OCI-LY1 (cell line): ENCODE measurements around the gene SERHL2.
"Not testable (repeated sequence)": the region's sequence is repeated elsewhere in the genome, so short reads cannot be mapped to it uniquely, and the experiment has no call there.

Experiments used
- H2AFZ ChIP-seq: fragments of 200-600 bp; sonication (generic), shearing (Covaris generic); 2 replicates; pipeline ENCODE4 v1.6.0; 2014; ENCODE audit warnings: antibody characterized with exemption, mild to moderate bottlenecking, low read length
- H3F3A ChIP-seq: fragments of 200-600 bp; sonication (generic), shearing (Covaris generic); 2 replicates; pipeline ENCODE4 v1.6.0; 2014; ENCODE audit warnings: mild to moderate bottlenecking, antibody characterized with exemption, low read length, moderate library complexity; ENCODE audit not compliant: insufficient read depth
- H3K27ac ChIP-seq: fragments of 200-600 bp; sonication (generic); 2 replicates; pipeline ENCODE4 v1.5.1; 2014; ENCODE audit warnings: low read length, mixed run types, mild to moderate bottlenecking, low read depth; ENCODE audit not compliant: poor library complexity, severe bottlenecking
- H3K27me3 ChIP-seq: fragments of 200-600 bp; sonication (generic); 2 replicates; pipeline ENCODE4 v1.6.0; 2014; ENCODE audit warnings: antibody characterized with exemption, mild to moderate bottlenecking, low read length, moderate library complexity; ENCODE audit not compliant: insufficient read depth
- H3K36me3 ChIP-seq: fragments of 200-600 bp; sonication (generic); 2 replicates; pipeline ENCODE4 v1.6.1; 2014; ENCODE audit warnings: mild to moderate bottlenecking, antibody characterized with exemption, low read length, moderate library complexity, mixed read lengths; ENCODE audit not compliant: insufficient read depth
- H3K4me1 ChIP-seq: fragments of 200-600 bp; sonication (generic); 2 replicates; pipeline ENCODE4 v1.5.1; 2014; ENCODE audit warnings: mild to moderate bottlenecking, low read length, moderate library complexity; ENCODE audit not compliant: insufficient read depth, severe bottlenecking
- H3K4me2 ChIP-seq: fragments of 200-600 bp; sonication (generic), shearing (Covaris generic); 2 replicates; pipeline ENCODE4 v1.6.1; 2014; ENCODE audit warnings: low read length
- H3K4me3 ChIP-seq: fragments of 200-600 bp; sonication (generic); 2 replicates; pipeline ENCODE4 v1.5.1; 2014; ENCODE audit warnings: low read length, low read depth, mild to moderate bottlenecking, mixed read lengths; ENCODE audit not compliant: poor library complexity, severe bottlenecking
- H3K79me2 ChIP-seq: fragments of 200-600 bp; shearing (Covaris generic); 2 replicates; pipeline ENCODE4 v1.6.1; 2016; ENCODE audit warnings: mixed run types, low read length, mixed read lengths; ENCODE audit not compliant: insufficient read depth
- H3K9ac ChIP-seq: fragments of 200-600 bp; sonication (generic), shearing (Covaris generic); 2 replicates; pipeline ENCODE4 v1.6.1; 2014; ENCODE audit warnings: mild to moderate bottlenecking, low read length, mixed read lengths
- H3K9me2 ChIP-seq: fragments of 200-600 bp; sonication (generic), shearing (Covaris generic); 2 replicates; pipeline ENCODE4 v1.6.1; 2014; ENCODE audit warnings: low read depth, mild to moderate bottlenecking, low read length, mixed read lengths
- H3K9me3 ChIP-seq: fragments of 200-600 bp; shearing (Covaris generic); 2 replicates; pipeline ENCODE4 v1.6.1; 2014; ENCODE audit warnings: low read length, mixed read lengths
- H4K20me1 ChIP-seq: fragments of 200-600 bp; sonication (generic), shearing (Covaris generic); 2 replicates; pipeline ENCODE4 v1.6.0; 2016; ENCODE audit warnings: mild to moderate bottlenecking, low read length; ENCODE audit not compliant: insufficient read depth
- CTCF ChIP-seq: fragments of 200-600 bp; sonication (generic), shearing (Covaris generic); IDR thresholded peaks from 2 replicates; pipeline ENCODE4 v1.5.1; 2017; ENCODE audit warnings: mild to moderate bottlenecking, antibody characterized with exemption, low read length, moderate library complexity, mixed read lengths
- EZH2 ChIP-seq: fragments of 200-600 bp; sonication (generic), shearing (Covaris generic); IDR thresholded peaks from 2 replicates; pipeline ENCODE4 v1.8.0; 2017; ENCODE audit warnings: borderline replicate concordance, mixed run types, mild to moderate bottlenecking, antibody characterized with exemption, low read length, moderate library complexity, mixed read lengths

Gene SERHL2

GRCh38 chr22:42564699-42565098, 10.9 kb downstream of the SERHL2 start:
- no peaks in the 10 kb centered on the region for H3K79me2 ChIP-seq
- no peaks in the 10 kb centered on the region for H3F3A ChIP-seq
- no peak overlapping the region for H3K4me2 ChIP-seq
- H3K27me3 ChIP-seq, result no peaks in the 10 kb centered on the region
- H4K20me1 ChIP-seq, result no peaks in the 10 kb centered on the region
- H3K4me3 ChIP-seq, result no peak overlapping the region
- H3K9me2 ChIP-seq, result no peaks in the 10 kb centered on the region
- H3K27ac ChIP-seq, result no peak overlapping the region
- no peak overlapping the region for H3K9ac ChIP-seq
- H3K9me3 ChIP-seq, result no peaks in the 10 kb centered on the region
- H2AFZ ChIP-seq, result no peak overlapping the region
- peaks cover 27% of the 10 kb centered on the region for H3K4me1 ChIP-seq
- peaks cover 14% of the 10 kb centered on the region for H3K36me3 ChIP-seq
- no peak for TF ChIP-seq EZH2
- no peak for TF ChIP-seq CTCF

GRCh38 chr22:42565956-42566355, 12.2 kb downstream of the SERHL2 start:
- Histone ChIP-seq H3K4me3 (no peak overlapping the region), H2AFZ (no peak overlapping the region), H3K9ac (no peak overlapping the region), H3K9me3 (no peaks in the 10 kb centered on the region), H3K36me3 (peaks cover 26% of the 10 kb centered on the region), H3K4me2 (no peak overlapping the region), H3K79me2 (no peaks in the 10 kb centered on the region), H3K27ac (no peak overlapping the region), H3K9me2 (no peaks in the 10 kb centered on the region), H3K27me3 (no peaks in the 10 kb centered on the region), H3F3A (no peaks in the 10 kb centered on the region), H4K20me1 (no peaks in the 10 kb centered on the region), H3K4me1 (peaks cover 25% of the 10 kb centered on the region)
- TF ChIP-seq CTCF (no peak), EZH2 (no peak)

- H3K9me2 ChIP-seq, H3K79me2 ChIP-seq, H3K9me3 ChIP-seq, H3K27me3 ChIP-seq, H2AFZ ChIP-seq, H3K4me1 ChIP-seq, H3K4me3 ChIP-seq, H3K9ac ChIP-seq, H3K4me2 ChIP-seq, H3F3A ChIP-seq, H3K27ac ChIP-seq, H4K20me1 ChIP-seq: not testable (repeated sequence)
- H3K36me3 ChIP-seq, result peaks cover 42% of the 10 kb centered on the region
Observed at GRCh38 chr22:42567950-42568349, 14.2 kb downstream of the SERHL2 start.

- H4K20me1 ChIP-seq, H3K79me2 ChIP-seq, H3K9me3 ChIP-seq, H3K27me3 ChIP-seq, H3K4me2 ChIP-seq, H3K9ac ChIP-seq, H3F3A ChIP-seq, H3K4me3 ChIP-seq, H3K9me2 ChIP-seq, H2AFZ ChIP-seq, H3K27ac ChIP-seq, H3K4me1 ChIP-seq: not testable (repeated sequence)
- peaks cover 55% of the 10 kb centered on the region for H3K36me3 ChIP-seq
Observed at GRCh38 chr22:42570580-42570979, 16.8 kb downstream of the SERHL2 start.

- not testable (repeated sequence) for H3K9me3 ChIP-seq, H3K9me2 ChIP-seq, H3K4me2 ChIP-seq, H3K4me1 ChIP-seq, H3K27ac ChIP-seq, H3K9ac ChIP-seq, H3K79me2 ChIP-seq, H2AFZ ChIP-seq, H3F3A ChIP-seq, H3K27me3 ChIP-seq, H4K20me1 ChIP-seq, H3K4me3 ChIP-seq
- H3K36me3 ChIP-seq, result peaks cover 50% of the 10 kb centered on the region
Observed at GRCh38 chr22:42571068-42571467, 17.3 kb downstream of the SERHL2 start.

GRCh38 chr22:42574046-42574445, 20.3 kb downstream of the SERHL2 start:
- H3K36me3 ChIP-seq, result peaks cover 71% of the 10 kb centered on the region
- H3K27ac ChIP-seq, H3K79me2 ChIP-seq, H3K9ac ChIP-seq, H3K4me2 ChIP-seq, H3K9me3 ChIP-seq, H2AFZ ChIP-seq, H3K4me3 ChIP-seq, H3K27me3 ChIP-seq, H4K20me1 ChIP-seq, H3K9me2 ChIP-seq, H3K4me1 ChIP-seq, H3F3A ChIP-seq: not testable (repeated sequence)
